HEK293T (cell line): Measurements from ENCODE around the gene DNAH17.

ENCODE experiments used
- CTCF ChIA-PET: fragments of 350-600 bp; formaldehyde crosslinking; extraction: SDS; loops from one replicate; lab custom pipeline; 2021; ENCODE audit warnings: antibody characterized with exemption, inconsistent platforms; lab: Yijun Ruan, JAX
- POLR2A ChIA-PET: fragments of 350-600 bp; formaldehyde crosslinking; extraction: SDS; loops from one replicate; lab custom pipeline; 2020; ENCODE audit warnings: antibody characterized with exemption, inconsistent platforms; lab: Yijun Ruan, JAX
- DNase-seq: peaks from one replicate; pipeline ENCODE4 v3.0.0; 2012; ENCODE audit warnings: mixed read lengths; ENCODE audit errors: extremely low spot score
- ARNT ChIP-seq: fragments of 450-650 bp; IDR thresholded peaks from 2 replicates; pipeline ENCODE4 v1.6.1; 2017; ENCODE audit warnings: mild to moderate bottlenecking
- BHLHE40 ChIP-seq: fragments of 450-650 bp; IDR thresholded peaks from 2 replicates; pipeline ENCODE4 v1.6.1; 2016; ENCODE audit warnings: mild to moderate bottlenecking, moderate library complexity, borderline replicate concordance
- CTBP1 ChIP-seq: fragments of 450-650 bp; IDR thresholded peaks from 2 replicates; pipeline ENCODE4 v1.6.1; 2016; ENCODE audit warnings: borderline replicate concordance
- ELF4 ChIP-seq: fragments of 450-650 bp; IDR thresholded peaks from 2 replicates; pipeline ENCODE4 v1.6.1; 2017; ENCODE audit warnings: antibody characterized with exemption
- FOXA1 ChIP-seq: fragments of 450-650 bp; IDR thresholded peaks from 2 replicates; pipeline ENCODE4 v1.6.1; 2016; ENCODE audit warnings: mild to moderate bottlenecking
- FOXK2 ChIP-seq: fragments of 450-650 bp; IDR thresholded peaks from 2 replicates; pipeline ENCODE4 v1.6.1; 2016; ENCODE audit warnings: mild to moderate bottlenecking
- FOXM1 ChIP-seq: fragments of 450-650 bp; IDR thresholded peaks from 2 replicates; pipeline ENCODE4 v1.6.1; 2017; ENCODE audit warnings: mild to moderate bottlenecking, borderline replicate concordance
- HDGF ChIP-seq: fragments of 450-650 bp; IDR thresholded peaks from 2 replicates; pipeline ENCODE4 v1.6.1; 2017; ENCODE audit warnings: antibody characterized with exemption, borderline replicate concordance
- L3MBTL2 ChIP-seq: fragments of 450-650 bp; conservative IDR thresholded peaks from 2 replicates; pipeline ENCODE4 v1.6.1; 2016; ENCODE audit warnings: mild to moderate bottlenecking
- LEF1 ChIP-seq: fragments of 450-650 bp; IDR thresholded peaks from 2 replicates; pipeline ENCODE4 v1.6.1; 2017; ENCODE audit warnings: mild to moderate bottlenecking, borderline replicate concordance
- NFRKB ChIP-seq: fragments of 450-650 bp; IDR thresholded peaks from 2 replicates; pipeline ENCODE4 v1.6.1; 2016; ENCODE audit warnings: mild to moderate bottlenecking, moderate library complexity
- SP1 ChIP-seq: fragments of 450-650 bp; IDR thresholded peaks from 2 replicates; pipeline ENCODE4 v1.6.1; 2017
- SUZ12 ChIP-seq: fragments of 450-650 bp; IDR thresholded peaks from 2 replicates; pipeline ENCODE4 v1.6.1; 2016; ENCODE audit warnings: mild to moderate bottlenecking
- TARDBP ChIP-seq: fragments of 450-650 bp; IDR thresholded peaks from 2 replicates; pipeline ENCODE4 v1.6.1; 2016
- ZNF384 ChIP-seq: fragments of 450-650 bp; IDR thresholded peaks from 2 replicates; pipeline ENCODE4 v1.6.1; 2016
- TF ChIP-seq, protein P1 (sequence below): fragments of 450-650 bp; IDR thresholded peaks from 2 replicates; pipeline ENCODE4 v1.6.1; 2016

Gene DNAH17

DNA sequence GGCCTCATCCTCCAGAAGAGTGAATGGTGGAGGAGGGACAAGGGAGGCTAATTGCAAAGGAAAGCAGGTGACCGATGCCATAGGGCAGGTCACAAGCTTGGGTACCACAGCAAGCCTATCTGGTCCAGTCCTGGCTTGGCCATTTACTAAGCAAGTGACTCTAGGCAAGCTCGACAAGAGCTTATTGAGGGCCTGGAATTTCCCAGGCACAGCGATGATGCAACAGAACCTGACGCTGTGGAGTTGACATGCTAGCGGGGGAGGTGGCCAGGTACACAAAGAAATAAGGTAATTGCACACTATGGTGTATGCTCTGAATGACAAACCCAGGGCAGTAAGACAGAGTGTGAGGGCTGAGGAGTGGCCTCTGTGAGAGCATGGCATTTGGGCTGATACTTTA is 100.2 kb downstream of the DNAH17 start:
- no peak for TF ChIP-seq TARDBP
- TF ChIP-seq, protein P1, sequence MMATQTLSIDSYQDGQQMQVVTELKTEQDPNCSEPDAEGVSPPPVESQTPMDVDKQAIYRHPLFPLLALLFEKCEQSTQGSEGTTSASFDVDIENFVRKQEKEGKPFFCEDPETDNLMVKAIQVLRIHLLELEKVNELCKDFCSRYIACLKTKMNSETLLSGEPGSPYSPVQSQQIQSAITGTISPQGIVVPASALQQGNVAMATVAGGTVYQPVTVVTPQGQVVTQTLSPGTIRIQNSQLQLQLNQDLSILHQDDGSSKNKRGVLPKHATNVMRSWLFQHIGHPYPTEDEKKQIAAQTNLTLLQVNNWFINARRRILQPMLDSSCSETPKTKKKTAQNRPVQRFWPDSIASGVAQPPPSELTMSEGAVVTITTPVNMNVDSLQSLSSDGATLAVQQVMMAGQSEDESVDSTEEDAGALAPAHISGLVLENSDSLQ = no peak
- no peak for TF ChIP-seq L3MBTL2
- no peak for TF ChIP-seq CTBP1
- TF ChIP-seq BHLHE40 = no peak
- TF ChIP-seq ZNF384 = no peak
- no peak for TF ChIP-seq LEF1
- TF ChIP-seq SUZ12 = no peak
- TF ChIP-seq FOXK2 = no peak
- TF ChIP-seq NFRKB = no peak
- TF ChIP-seq ELF4 = no peak
- TF ChIP-seq HDGF = no peak
- no peak for TF ChIP-seq FOXM1
- no peak for TF ChIP-seq SP1
- no peak for TF ChIP-seq FOXA1
- no peak for TF ChIP-seq ARNT
- DNase-seq = no peak
- CTCF ChIA-PET = interaction anchor here (0.7 kb wide), 1 partner anchor 32 kb away, joined by 3 read pairs; no protein-coding TSS in a partner anchor
- POLR2A ChIA-PET = no interaction called here

DNA sequence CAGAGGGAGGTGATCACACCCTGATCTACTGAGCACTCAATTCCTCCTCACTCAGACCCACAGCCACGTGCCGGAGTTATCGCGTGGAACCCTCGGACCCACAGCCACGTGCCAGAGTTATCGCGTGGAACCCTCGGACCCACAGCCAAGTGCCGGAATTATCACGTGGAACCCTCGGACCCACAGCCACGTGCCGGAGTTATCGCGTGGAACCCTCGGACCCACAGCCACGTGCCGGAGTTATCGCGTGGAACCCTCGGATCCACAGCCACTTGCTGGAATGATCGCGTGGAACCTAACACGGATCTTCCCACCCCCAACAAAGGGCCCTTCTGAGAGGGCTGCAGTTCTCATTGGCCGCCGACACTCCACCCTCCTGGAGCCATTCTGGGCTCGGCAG is 101.0 kb downstream of the DNAH17 start:
- ChIA-PET POLR2A (no interaction called here), CTCF (no interaction called here)
- DNase-seq = no peak
- TF ChIP-seq NFRKB = no peak

DNA sequence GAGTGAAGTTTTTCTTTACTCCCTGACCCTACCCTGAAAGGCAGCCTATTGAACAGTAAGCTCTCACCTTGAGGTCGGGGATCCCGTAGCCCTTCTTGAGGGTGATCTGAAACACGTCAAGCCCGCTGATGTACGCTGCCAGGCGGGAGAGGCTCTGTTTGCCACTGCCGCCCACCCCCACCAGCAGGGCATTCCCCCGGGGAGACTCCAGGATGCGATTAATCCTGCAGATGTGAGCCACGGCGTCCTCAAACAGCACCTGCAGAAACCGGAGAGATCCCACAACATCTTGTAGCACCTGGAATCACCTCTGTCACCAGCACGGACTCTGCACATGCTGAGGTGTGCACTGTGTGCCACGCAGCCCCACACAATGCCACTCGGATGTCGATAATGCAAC is 102.0 kb downstream of the DNAH17 start:
- POLR2A ChIA-PET = no interaction called here
- CTCF ChIA-PET = no interaction called here
- no peak for TF ChIP-seq NFRKB
- TF ChIP-seq CTBP1 = no peak
- no peak for TF ChIP-seq BHLHE40
- TF ChIP-seq FOXM1 = no peak
- TF ChIP-seq LEF1 = no peak
- TF ChIP-seq ELF4 = no peak
- no peak for TF ChIP-seq HDGF
- no peak for TF ChIP-seq ZNF384
- no peak for TF ChIP-seq FOXK2
- TF ChIP-seq L3MBTL2 = no peak
- no peak for TF ChIP-seq TARDBP
- TF ChIP-seq FOXA1 = no peak
- no peak for TF ChIP-seq SP1
- DNase-seq = no peak

DNA sequence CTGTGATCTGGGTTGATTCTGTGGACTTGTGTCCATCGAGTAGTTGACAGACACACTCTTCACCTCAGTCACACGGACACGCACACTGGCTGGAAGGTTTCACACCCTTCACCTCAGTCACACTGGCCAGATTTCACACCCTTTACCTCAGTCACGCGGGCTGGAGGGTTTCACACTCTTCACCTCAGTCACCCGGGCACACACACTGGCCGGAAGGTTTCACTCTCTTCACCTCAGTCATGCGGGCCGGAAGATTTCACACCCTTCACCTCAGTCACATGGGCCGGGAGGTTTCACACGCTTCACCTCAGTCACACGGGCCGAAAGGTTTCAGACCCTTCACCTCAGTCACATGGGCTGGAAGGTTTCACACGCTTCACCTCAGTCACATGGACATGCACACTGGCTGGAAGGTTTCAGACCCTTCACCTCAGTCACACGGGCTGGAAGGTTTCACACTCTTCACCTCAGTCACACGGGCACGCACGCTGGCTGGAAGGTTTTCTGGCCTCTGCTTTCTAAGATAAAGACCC is 102.5 kb downstream of the DNAH17 start:
- no peak for DNase-seq
- CTCF ChIA-PET = no interaction called here
- TF ChIP-seq, protein P1 = no peak
- TF ChIP-seq NFRKB (no peak), FOXA1 (no peak), LEF1 (no peak), CTBP1 (no peak), ZNF384 (no peak), BHLHE40 (no peak)
- POLR2A ChIA-PET = no interaction called here

DNA sequence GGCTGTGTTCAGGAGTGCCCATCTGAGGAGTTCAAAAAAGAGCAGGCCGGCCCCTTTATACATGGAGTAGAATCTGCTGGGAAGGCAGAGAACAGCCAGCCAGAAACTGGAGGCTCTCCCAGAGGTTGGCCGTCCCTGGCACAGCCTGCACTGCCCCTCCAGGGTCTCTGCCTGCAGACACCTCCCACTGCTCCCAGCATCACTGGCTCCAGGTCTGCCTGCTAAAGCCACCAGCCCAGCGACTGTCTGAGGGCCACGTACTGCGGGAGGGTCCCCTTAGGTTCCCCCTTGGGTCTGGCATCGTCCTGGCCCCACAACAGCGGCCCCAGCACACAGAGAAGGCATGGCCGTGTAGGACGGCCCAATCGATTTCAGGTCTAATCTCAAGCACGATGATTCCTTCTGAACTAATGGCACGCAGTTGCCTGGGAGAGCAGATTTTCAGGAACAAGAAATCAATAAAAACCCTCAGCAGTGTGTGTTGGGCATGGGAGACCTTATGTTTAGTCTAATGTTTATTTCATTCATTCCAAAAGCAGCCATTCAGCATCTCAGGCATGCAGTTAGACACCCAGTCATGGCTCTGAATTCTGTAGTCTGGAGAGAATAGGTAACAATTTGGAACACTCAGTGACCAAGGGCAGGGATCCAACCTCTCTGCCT is 103.1 kb downstream of the DNAH17 start:
- CTCF ChIA-PET = no interaction called here
- POLR2A ChIA-PET = no interaction called here
- no peak for DNase-seq
- TF ChIP-seq FOXK2 (no peak), SUZ12 (no peak), LEF1 (no peak), CTBP1 (no peak)

DNA sequence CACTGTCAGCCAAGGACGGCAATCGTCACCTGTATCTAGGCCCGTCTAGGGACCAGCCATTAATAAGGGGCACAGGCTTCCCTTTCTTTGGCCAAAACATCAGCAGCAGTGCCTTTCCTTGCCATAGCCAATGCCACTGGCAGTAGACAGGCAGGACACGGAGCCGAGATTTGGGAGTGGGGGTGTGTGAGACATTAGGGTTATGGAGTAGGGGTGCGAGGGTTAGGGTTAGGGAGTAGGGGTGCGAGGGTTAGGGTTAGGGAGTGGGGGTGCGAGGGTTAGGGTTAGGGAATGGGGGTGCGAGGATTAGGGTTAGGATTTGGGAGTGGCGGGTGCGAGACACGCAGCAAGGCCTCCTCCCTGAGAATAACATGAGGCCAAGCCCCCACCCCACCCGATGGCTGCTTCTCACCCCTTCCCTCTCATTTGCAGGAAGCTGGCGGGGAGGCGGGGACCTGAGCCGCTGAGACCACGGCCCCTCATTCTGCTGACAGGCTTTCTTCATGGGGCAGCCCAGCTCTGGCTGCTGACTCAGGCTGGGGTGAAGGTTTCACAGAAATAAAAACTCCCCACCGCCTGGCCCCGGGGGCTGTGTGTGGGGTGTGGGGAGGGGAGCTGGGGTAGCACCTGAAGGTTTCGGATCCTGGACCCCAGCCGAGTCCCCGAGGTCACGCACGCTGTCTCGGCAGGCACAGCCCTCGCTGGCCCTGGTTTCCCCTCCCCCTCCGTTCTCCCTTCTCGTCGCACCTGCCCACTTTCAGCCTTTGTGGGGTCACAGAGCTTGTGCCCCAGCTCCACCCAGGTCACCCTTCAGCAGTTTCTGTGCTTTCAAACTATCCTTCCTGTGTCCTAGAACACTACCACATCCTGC is 104.9 kb downstream of the DNAH17 start:
- ChIA-PET POLR2A (no interaction called here), CTCF (no interaction called here)
- no peak for TF ChIP-seq FOXK2
- TF ChIP-seq ARNT = no peak
- no peak for TF ChIP-seq CTBP1
- no peak for DNase-seq

DNA sequence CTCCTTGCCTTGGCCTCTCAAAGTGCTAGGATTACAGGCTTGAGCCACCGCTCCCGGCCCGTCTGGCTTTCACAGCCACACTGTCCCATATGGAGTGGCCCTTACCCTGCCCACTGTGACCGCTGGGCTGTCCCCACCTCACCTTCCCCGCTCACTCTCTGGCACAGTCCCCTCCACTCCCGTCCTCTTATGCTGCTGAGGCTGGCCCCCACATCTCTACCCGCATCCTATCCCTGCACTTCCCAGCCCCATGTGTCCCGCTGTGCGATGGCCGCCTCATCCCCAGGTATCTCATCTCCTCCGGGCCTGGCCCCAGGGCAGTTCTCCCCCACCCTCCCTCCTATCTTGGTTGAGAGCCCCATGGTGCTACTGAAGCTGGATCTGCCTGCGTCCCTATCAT is 105.6 kb downstream of the DNAH17 start:
- ChIA-PET CTCF (no interaction called here), POLR2A (no interaction called here)
- no peak for DNase-seq
- no peak for TF ChIP-seq SUZ12
- no peak for TF ChIP-seq BHLHE40
- TF ChIP-seq ZNF384 = no peak
